Measurements from ENCODE around the gene SPIN1. TPM values are rescaled to one million over a fixed set of nuclear protein-coding genes. Genes with fewer than 3 reads are reported as not detected.

The SPIN1 gene
- total and polyA plus RNA-seq, 7 experiments from 2014 or later: 21.7 to 38.4 (median 28.1) TPM

DNA sequence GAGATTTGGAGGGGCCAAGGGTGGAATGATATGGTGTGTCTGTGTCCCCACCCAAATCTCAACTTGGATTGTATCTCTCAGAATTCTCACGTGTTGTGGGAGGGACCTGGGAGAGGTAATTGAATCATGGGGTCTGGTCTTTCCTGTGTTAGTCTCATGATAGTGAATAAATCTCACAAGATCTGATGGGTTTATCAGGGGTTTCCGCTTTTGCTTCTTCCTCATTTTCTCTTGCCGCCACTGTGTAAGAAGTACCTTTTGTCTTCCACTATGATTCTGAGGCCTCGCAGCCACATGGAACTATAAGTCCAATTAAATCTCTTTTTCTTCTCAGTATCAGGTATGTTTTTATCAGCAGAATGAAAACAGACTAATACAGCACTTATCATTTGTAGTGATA is 29.5 kb upstream of the SPIN1 start:
- no peaks in the 10 kb centered on the region for H3K4me1 ChIP-seq (ENCODE audit: control insufficient read depth in 2 of 2, insufficient read depth in 2 of 2, low read length in 2 of 2)
- H3K27me3 Mint-ChIP-seq: peaks cover 0 to 9% (median 7%) of the 10 kb centered on the region in 5 donors
- no peak for DNase-seq

DNA sequence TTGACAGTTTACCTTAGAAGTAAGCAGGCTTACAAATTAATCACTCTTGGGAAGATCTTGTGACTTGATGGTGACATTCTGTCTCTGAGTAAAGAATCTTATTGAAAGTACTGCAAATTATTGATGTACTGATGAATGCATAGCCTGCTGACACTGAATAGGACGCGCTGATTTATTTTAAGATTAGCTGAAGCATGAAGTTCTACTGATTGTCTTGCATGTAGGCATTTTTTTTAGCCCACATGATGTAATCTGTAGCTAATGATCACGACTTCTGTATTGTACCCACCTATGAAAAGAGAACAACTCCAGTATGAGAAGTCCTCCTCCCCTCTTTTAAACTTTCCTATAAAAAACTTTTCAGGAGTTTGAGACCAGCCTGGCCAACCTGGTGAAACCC is 28.3 kb upstream of the SPIN1 start:
- no peak for DNase-seq
- peaks cover 0 to 13% (median 0%) of the 10 kb centered on the region in 5 donors for H3K36me3 Mint-ChIP-seq
- Histone ChIP-seq H3K4me3 (ENCODE audit: low read length) (no peak overlapping the region), H3K4me1 (ENCODE audit: control insufficient read depth in 2 of 2, insufficient read depth in 2 of 2, low read length in 2 of 2) (no peaks in the 10 kb centered on the region), H3K36me3 (ENCODE audit: control insufficient read depth in 2 of 3, insufficient read depth in 3 of 3, low read length in 3 of 3) (no peaks in the 10 kb centered on the region), H3K27me3 (ENCODE audit: control insufficient read depth in 2 of 2, insufficient read depth in 2 of 2, low read length in 2 of 2) (no peaks in the 10 kb centered on the region), H3K9me3 (ENCODE audit: control insufficient read depth in 2 of 3, low read length in 3 of 3) (no peaks in the 10 kb centered on the region), H3K27ac (ENCODE audit: low read depth, low read length) (no peak overlapping the region)
- ATAC-seq: no peak
- peaks cover 0 to 16% (median 7%) of the 10 kb centered on the region in 5 donors for H3K27me3 Mint-ChIP-seq
- H3K9me3 Mint-ChIP-seq: peaks cover 0 to 20% (median 8%) of the 10 kb centered on the region in 11 donors
- no peak overlapping the region for H3K4me3 Mint-ChIP-seq
- POLR2A ChIA-PET: no interaction called here
- no peak overlapping the region for H3K27ac Mint-ChIP-seq
- H3K4me1 Mint-ChIP-seq: peaks cover 0 to 17% (median 0%) of the 10 kb centered on the region in 7 donors
- CTCF ChIA-PET: no interaction called here
- intact Hi-C loops (cut with micrococcal nuclease): no loop called here

More for the DNA sequence above, 29.5 kb upstream of the SPIN1 start:
- peaks cover 3 to 11% (median 7%) of the 10 kb centered on the region in 5 donors for H3K36me3 Mint-ChIP-seq
- no peaks in the 10 kb centered on the region for H3K27me3 ChIP-seq (ENCODE audit: control insufficient read depth in 2 of 2, insufficient read depth in 2 of 2, low read length in 2 of 2)
- H3K36me3 ChIP-seq (ENCODE audit: control insufficient read depth in 2 of 3, insufficient read depth in 3 of 3, low read length in 3 of 3): no peaks in the 10 kb centered on the region
- ChIA-PET CTCF (no interaction called here), POLR2A (no interaction called here)
- H3K9me3 ChIP-seq (ENCODE audit: control insufficient read depth in 2 of 3, low read length in 3 of 3): no peaks in the 10 kb centered on the region
- intact Hi-C loops (cut with micrococcal nuclease): no loop called here
- no peak overlapping the region for H3K4me3 Mint-ChIP-seq
- peaks cover 0 to 18% (median 0%) of the 10 kb centered on the region in 7 donors for H3K4me1 Mint-ChIP-seq
- H3K4me3 ChIP-seq (ENCODE audit: low read length): no peak overlapping the region
- no peak overlapping the region for H3K27ac ChIP-seq (ENCODE audit: low read depth, low read length)
- H3K27ac Mint-ChIP-seq: peak overlapping the region in 1 of 9 donors; percentile 62
- no peak for ATAC-seq
- H3K9me3 Mint-ChIP-seq: peaks cover 0 to 27% (median 11%) of the 10 kb centered on the region in 11 donors

DNA sequence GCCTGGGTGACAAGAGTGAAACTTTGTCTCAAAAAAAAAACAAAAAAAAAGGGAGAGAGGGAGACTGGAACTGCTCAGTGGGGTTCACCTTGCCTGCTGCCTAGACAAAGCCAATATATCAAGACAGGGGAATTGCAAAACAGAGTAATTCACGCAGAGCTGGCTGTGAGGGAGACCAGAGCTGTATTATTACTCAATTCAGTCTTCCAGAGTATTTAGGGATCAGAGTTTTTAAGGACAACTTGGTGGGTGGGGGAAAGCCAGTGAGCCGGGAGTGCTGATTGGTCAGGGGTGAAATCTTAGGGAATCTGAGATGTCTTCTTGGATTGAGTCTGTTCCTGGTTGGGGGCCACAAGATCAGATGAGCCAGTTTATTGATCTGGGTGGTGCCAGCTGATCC is 25.6 kb upstream of the SPIN1 start:
- ATAC-seq: no peak
- no peak for DNase-seq
- Histone ChIP-seq H3K36me3 (ENCODE audit: control insufficient read depth in 2 of 3, insufficient read depth in 3 of 3, low read length in 3 of 3) (no peaks in the 10 kb centered on the region), H3K4me1 (ENCODE audit: control insufficient read depth in 2 of 2, insufficient read depth in 2 of 2, low read length in 2 of 2) (no peaks in the 10 kb centered on the region), H3K27me3 (ENCODE audit: control insufficient read depth in 2 of 2, insufficient read depth in 2 of 2, low read length in 2 of 2) (no peaks in the 10 kb centered on the region), H3K9me3 (ENCODE audit: control insufficient read depth in 2 of 3, low read length in 3 of 3) (peaks cover 0 to 4% (median 0%) of the 10 kb centered on the region in 3 experiments), H3K27ac (ENCODE audit: low read depth, low read length) (no peak overlapping the region), H3K4me3 (ENCODE audit: low read length) (no peak overlapping the region)
- Mint-ChIP-seq H3K36me3 (peaks cover 0 to 21% (median 10%) of the 10 kb centered on the region in 5 donors), H3K4me1 (peaks cover 0 to 3% (median 0%) of the 10 kb centered on the region in 7 donors), H3K27ac (no peak overlapping the region), H3K4me3 (no peak overlapping the region), H3K27me3 (peaks cover 0 to 20% (median 7%) of the 10 kb centered on the region in 5 donors), H3K9me3 (peaks cover 0 to 24% (median 15%) of the 10 kb centered on the region in 11 donors)
- CTCF ChIA-PET: no interaction called here
- intact Hi-C loops (cut with micrococcal nuclease): no loop called here
- POLR2A ChIA-PET: interaction anchor here (0.7 kb wide), 1 partner anchor 403 kb away, joined by 3 read pairs; no protein-coding TSS in a partner anchor

DNA sequence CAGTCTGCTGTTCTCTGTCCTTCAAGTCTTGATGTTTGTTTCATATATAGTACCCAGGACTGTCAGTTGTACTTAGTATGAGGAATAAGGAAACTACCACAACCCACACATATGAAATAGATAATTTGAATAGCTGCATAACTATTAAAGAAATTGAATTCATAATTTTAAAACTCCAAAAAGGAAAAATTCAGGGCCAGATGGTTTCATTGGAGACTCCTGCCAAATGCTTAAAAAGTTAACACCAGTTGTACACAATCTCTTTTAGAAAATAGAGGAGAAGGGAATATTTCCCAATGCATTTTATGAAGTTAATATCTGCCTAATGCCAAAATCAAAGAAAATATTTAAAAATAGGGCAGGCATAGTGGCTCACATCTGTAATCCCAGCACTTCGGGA is 24.6 kb upstream of the SPIN1 start:
- Histone ChIP-seq H3K27ac (ENCODE audit: low read depth, low read length) (no peak overlapping the region), H3K4me3 (ENCODE audit: low read length) (no peak overlapping the region), H3K9me3 (ENCODE audit: control insufficient read depth in 2 of 3, low read length in 3 of 3) (peaks cover 0 to 10% (median 0%) of the 10 kb centered on the region in 3 experiments), H3K4me1 (ENCODE audit: control insufficient read depth in 2 of 2, insufficient read depth in 2 of 2, low read length in 2 of 2) (no peaks in the 10 kb centered on the region), H3K36me3 (ENCODE audit: control insufficient read depth in 2 of 3, insufficient read depth in 3 of 3, low read length in 3 of 3) (no peaks in the 10 kb centered on the region), H3K27me3 (ENCODE audit: control insufficient read depth in 2 of 2, insufficient read depth in 2 of 2, low read length in 2 of 2) (no peaks in the 10 kb centered on the region)
- Mint-ChIP-seq H3K27me3 (peaks cover 0 to 20% (median 7%) of the 10 kb centered on the region in 5 donors), H3K36me3 (peaks cover 0 to 19% (median 10%) of the 10 kb centered on the region in 5 donors), H3K4me3 (no peak overlapping the region), H3K4me1 (peaks cover 0 to 1% (median 0%) of the 10 kb centered on the region in 7 donors), H3K27ac (no peak overlapping the region), H3K9me3 (peaks cover 0 to 34% (median 23%) of the 10 kb centered on the region in 11 donors)
- POLR2A ChIA-PET: no interaction called here
- intact Hi-C loops (cut with micrococcal nuclease): no loop called here
- no peak for ATAC-seq
- CTCF ChIA-PET: no interaction called here
- no peak for DNase-seq

DNA sequence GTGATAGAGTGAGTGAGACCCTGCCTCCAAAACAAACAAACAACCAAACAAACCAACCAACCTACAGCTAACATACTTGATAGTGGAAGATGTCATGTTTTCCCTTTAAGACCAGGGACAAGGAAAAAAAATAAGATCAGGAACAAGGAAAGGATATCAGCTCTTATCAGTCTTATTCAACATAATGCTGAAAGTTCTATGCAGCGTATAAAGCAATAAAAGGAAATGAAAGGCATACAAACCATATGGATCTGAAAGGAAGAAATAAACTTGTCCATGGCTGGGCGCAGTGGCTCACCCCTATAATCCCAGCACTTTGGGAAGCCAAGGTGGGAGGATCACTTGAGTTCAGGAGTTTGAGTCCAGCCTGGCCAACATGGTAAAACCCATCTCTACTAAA is 23.5 kb upstream of the SPIN1 start:
- Histone ChIP-seq H3K27ac (ENCODE audit: low read depth, low read length) (no peak overlapping the region), H3K36me3 (ENCODE audit: control insufficient read depth in 2 of 3, insufficient read depth in 3 of 3, low read length in 3 of 3) (no peaks in the 10 kb centered on the region), H3K9me3 (ENCODE audit: control insufficient read depth in 2 of 3, low read length in 3 of 3) (peaks cover 0 to 10% (median 0%) of the 10 kb centered on the region in 3 experiments), H3K27me3 (ENCODE audit: control insufficient read depth in 2 of 2, insufficient read depth in 2 of 2, low read length in 2 of 2) (no peaks in the 10 kb centered on the region), H3K4me3 (ENCODE audit: low read length) (no peak overlapping the region), H3K4me1 (ENCODE audit: control insufficient read depth in 2 of 2, insufficient read depth in 2 of 2, low read length in 2 of 2) (no peaks in the 10 kb centered on the region)
- no peak overlapping the region for H3K27ac Mint-ChIP-seq
- H3K9me3 Mint-ChIP-seq: peaks cover 0 to 44% (median 22%) of the 10 kb centered on the region in 11 donors
- no peak overlapping the region for H3K4me3 Mint-ChIP-seq
- DNase-seq: no peak
- H3K27me3 Mint-ChIP-seq: peaks cover 0 to 20% (median 7%) of the 10 kb centered on the region in 5 donors
- ATAC-seq: no peak
- peaks cover 0 to 1% (median 0%) of the 10 kb centered on the region in 7 donors for H3K4me1 Mint-ChIP-seq
- CTCF ChIA-PET: no interaction called here
- H3K36me3 Mint-ChIP-seq: peaks cover 0 to 16% (median 10%) of the 10 kb centered on the region in 5 donors
- intact Hi-C loops (cut with micrococcal nuclease): no loop called here
- POLR2A ChIA-PET: no interaction called here

DNA sequence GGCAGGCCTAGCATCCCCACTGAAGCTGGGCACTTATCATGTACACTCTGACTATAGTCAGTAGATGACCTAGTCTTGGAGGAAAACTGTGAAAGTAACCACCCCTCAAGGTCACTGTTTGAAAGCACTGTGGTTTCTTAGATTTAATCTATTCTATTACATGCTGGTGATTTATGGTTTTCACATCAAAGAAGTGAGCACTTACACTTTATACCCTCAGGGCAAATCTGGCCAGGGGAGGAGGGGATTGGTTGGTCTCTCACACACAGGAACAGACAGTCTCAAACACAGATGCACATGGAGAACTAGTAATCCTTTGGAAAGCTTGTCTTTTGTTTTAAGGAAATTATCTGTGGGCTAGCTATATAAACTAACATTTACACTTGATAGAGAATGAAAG is 17.9 kb upstream of the SPIN1 start:
- Histone ChIP-seq H3K9me3 (ENCODE audit: control insufficient read depth in 2 of 3, low read length in 3 of 3) (peaks cover 0 to 10% (median 0%) of the 10 kb centered on the region in 3 experiments), H3K4me1 (ENCODE audit: control insufficient read depth in 2 of 2, insufficient read depth in 2 of 2, low read length in 2 of 2) (no peaks in the 10 kb centered on the region), H3K27me3 (ENCODE audit: control insufficient read depth in 2 of 2, insufficient read depth in 2 of 2, low read length in 2 of 2) (no peaks in the 10 kb centered on the region), H3K4me3 (ENCODE audit: low read length) (no peak overlapping the region), H3K27ac (ENCODE audit: low read depth, low read length) (no peak overlapping the region), H3K36me3 (ENCODE audit: control insufficient read depth in 2 of 3, insufficient read depth in 3 of 3, low read length in 3 of 3) (no peaks in the 10 kb centered on the region)
- Mint-ChIP-seq H3K27me3 (peaks cover 0 to 22% (median 5%) of the 10 kb centered on the region in 5 donors), H3K27ac (no peak overlapping the region), H3K9me3 (peaks cover 0 to 42% (median 19%) of the 10 kb centered on the region in 11 donors), H3K36me3 (peaks cover 0 to 18% (median 12%) of the 10 kb centered on the region in 5 donors), H3K4me3 (no peak overlapping the region), H3K4me1 (no peaks in the 10 kb centered on the region)
- DNase-seq: no peak
- intact Hi-C loops (cut with micrococcal nuclease): loop anchor here in 1 of 2 donors (10.0 kb wide), 1 partner anchor 1674 kb away; no protein-coding TSS in a partner anchor
- ChIA-PET CTCF (no interaction called here), POLR2A (no interaction called here)
- ATAC-seq: no peak

DNA sequence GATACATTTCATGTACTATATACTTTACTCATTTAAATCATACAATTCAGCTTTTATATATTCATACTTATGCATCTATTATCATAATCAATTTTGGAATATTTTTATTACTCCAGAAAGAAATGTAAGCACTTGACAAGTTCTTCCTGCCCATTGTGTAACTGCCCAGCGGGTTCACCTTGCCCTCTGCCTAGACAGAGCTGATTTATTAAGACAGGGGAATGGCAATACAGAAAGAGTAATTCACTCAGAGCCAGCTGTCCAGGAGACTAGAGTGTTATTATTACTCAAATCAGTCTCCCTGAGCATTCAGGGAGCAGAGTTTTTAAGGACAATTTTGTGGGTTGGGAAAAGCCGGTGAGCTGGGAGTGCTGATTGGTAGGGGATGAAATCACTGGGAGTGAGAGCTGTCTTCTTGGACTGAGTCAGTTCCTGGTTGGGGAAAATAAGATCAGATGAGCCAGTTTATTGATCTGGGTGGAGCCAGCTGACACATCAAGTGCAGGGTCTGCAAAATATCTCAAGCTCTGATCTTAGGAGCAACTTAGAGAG is 16.1 kb upstream of the SPIN1 start:
- Histone ChIP-seq H3K4me1 (ENCODE audit: control insufficient read depth in 2 of 2, insufficient read depth in 2 of 2, low read length in 2 of 2) (no peaks in the 10 kb centered on the region), H3K4me3 (ENCODE audit: low read length) (no peak overlapping the region), H3K27me3 (ENCODE audit: control insufficient read depth in 2 of 2, insufficient read depth in 2 of 2, low read length in 2 of 2) (no peaks in the 10 kb centered on the region), H3K9me3 (ENCODE audit: control insufficient read depth in 2 of 3, low read length in 3 of 3) (peaks cover 0 to 10% (median 0%) of the 10 kb centered on the region in 3 experiments), H3K36me3 (ENCODE audit: control insufficient read depth in 2 of 3, insufficient read depth in 3 of 3, low read length in 3 of 3) (no peaks in the 10 kb centered on the region), H3K27ac (ENCODE audit: low read depth, low read length) (no peak overlapping the region)
- no peak for DNase-seq
- ATAC-seq: no peak
- no peak overlapping the region for H3K27ac Mint-ChIP-seq
- H3K9me3 Mint-ChIP-seq: peaks cover 0 to 33% (median 12%) of the 10 kb centered on the region in 11 donors
- H3K27me3 Mint-ChIP-seq: peaks cover 0 to 22% (median 5%) of the 10 kb centered on the region in 5 donors
- POLR2A ChIA-PET: no interaction called here
- H3K4me3 Mint-ChIP-seq: no peak overlapping the region
- no peaks in the 10 kb centered on the region for H3K4me1 Mint-ChIP-seq
- intact Hi-C loops (cut with micrococcal nuclease): loop anchor here in 1 of 2 donors (10.0 kb wide), 1 partner anchor 1673 kb away; no protein-coding TSS in a partner anchor
- H3K36me3 Mint-ChIP-seq: peaks cover 0 to 11% (median 5%) of the 10 kb centered on the region in 5 donors
- CTCF ChIA-PET: no interaction called here
